ENCODE data around the gene NEK10. TPM values are rescaled to one million over a fixed set of nuclear protein-coding genes. Genes with fewer than 3 reads are reported as not detected.
"Not testable (repeated sequence)": the region's sequence is repeated elsewhere in the genome, so short reads cannot be mapped to it uniquely, and the experiment has no call there.

NEK10 gene
- total RNA-seq, 1 donor from 2014 or later: 1.3 TPM

GRCh38 chr3:27317096-27317495, 52.1 kb downstream of the NEK10 start:
- DNase-seq (ENCODE audit: low read depth in 2 of 2): no peak

DNA sequence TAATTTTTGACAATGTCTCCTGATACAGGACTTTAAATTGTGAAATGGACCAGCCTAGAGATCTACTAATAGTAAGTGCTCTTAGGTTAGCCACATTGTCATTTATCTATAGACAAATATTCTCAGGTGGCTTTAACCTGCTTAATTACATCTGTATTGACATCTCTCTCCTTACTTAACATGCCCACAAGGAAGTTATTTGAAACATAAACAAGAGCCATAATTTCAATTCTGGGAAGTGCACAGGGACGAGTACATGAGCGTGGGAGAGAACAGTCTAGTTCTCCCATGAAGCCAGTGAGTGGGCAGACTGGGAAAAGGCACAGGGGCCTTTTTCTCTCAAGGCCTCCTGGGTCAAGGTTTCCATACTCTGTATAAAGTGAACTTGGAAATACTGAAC, 54.2 kb downstream of the NEK10 start:
- no peak for DNase-seq (ENCODE audit: low read depth in 2 of 2)

- peak; percentile 54 to 76 for DNase-seq (ENCODE audit: low read depth in 2 of 2)
These were observed 57.0 kb downstream of the NEK10 start for GRCh38 chr3:27312044-27312668.

DNA sequence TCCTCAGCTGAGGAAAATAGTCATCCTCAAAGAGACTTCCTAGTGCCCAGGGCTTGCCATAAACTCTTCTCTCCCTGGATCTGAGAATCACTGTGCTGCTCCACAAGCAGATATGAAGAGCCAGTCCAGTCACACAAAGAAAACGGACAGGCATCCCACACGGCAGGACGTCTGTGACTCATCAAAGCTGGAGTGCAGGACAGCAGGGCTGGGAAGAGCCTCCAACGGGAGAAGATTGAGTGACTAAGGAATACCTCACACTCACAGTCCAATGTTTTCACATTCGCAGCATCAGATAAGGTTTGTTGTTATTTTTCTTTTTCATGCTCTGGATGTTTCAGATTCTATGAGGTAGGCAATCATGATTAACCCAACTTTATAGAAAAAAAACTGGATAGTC, 57.8 kb downstream of the NEK10 start:
- peak in 1 of 2 donors; percentile 86 for DNase-seq (ENCODE audit: low read depth in 2 of 2)

DNA sequence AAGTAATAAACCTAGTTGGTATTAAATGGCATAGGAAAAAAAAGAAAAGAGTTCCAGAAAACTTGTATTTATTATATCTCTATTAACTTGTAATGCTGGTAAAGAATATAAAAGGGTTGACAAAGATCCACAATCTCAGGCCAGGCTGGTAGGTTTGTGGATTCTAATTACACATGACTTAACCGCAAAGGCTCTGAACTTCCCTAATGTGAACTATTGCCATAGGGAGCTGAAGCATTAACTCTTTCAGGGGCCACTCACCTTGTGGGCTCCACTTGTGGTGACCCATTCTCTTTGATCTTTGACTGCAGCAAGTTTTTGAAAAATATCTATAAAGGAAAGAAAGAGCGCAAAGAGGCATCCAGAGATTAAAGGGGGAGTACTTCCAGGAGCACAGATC, 58.5 kb downstream of the NEK10 start:
- DNase-seq (ENCODE audit: low read depth in 2 of 2): no peak

DNA sequence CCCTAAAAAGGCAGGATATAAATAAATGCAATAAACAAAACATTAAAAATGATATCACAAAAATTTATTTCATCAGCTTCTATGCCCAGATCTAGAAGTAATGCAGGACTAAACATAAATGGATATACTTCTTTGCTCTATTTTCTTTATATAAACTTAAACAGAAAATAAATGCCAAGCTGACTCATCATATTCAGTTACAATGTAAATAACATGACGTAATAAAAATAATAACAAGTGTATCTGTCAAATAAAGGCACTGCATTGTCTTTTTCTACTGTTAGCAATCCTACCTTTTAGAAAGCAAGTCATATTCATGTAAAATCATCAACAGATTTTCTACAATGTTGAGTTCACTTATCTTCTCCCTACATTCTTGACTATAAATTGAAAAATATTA, 61.6 kb downstream of the NEK10 start:
- DNase-seq (ENCODE audit: low read depth in 2 of 2): no peak

DNA sequence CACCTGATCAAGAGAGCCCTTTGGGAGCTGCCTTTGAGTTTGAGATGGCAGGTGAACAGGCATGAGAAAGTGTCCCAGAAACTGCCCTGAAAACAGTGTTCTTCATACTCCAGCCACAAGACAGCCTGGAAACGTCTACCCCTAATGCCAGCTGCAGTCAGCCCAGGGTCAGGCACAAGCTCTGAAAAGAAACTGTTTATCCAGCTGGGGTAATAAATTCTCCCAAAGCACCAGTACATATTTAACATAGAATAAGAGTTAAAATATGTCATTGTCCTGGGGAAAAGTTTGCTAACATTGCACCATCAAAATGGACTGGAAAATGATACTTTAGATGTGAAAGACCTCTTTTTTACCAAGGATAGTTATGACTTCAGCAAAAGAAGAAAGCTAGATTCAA, 66.3 kb downstream of the NEK10 start:
- DNase-seq (ENCODE audit: low read depth in 2 of 2): no peak

DNA sequence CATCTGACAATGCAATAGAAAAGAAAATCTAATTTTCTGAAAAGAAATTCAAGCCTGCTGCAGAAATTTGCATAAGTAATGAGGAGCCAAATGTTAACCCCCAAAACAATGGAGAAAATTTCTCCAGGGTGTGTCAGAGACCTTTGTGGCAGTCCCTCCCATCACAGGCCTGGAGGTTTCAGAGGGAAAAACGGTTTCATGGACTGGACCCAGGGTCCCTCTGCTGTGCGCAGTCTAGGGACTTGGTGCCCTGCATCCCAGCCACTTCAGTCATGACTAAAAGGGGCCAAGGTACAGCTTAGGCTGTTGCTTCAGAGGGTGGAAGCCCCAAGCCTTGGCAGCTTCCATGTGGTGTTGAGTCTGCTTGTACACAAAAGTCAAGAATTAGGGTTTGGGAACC, 70.2 kb downstream of the NEK10 start:
- DNase-seq (ENCODE audit: low read depth in 2 of 2): not testable (repeated sequence)

DNA sequence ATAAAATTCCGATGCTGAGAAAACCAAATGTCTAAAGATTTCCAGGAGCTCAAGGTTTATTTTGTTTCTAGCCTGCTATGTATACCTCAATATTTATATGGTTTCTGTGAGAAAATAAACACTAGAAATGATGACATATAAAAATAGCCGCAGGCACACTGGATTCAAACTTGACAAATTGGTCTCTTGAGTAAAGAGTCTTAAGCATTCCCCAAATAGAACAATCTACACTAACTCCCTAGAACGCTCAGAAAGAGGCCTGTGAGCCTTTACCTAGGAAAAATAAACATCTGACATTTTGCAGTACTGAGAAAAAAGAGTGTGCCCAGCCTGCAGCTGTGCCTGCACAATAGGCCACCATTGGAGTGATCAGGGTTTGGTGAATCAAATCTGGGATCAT, 75.2 kb downstream of the NEK10 start:
- no peak for DNase-seq (ENCODE audit: low read depth in 2 of 2)

GRCh38 chr3:27290760-27291159, 78.4 kb downstream of the NEK10 start:
- DNase-seq (ENCODE audit: low read depth in 2 of 2): no peak

GRCh38 chr3:27289769-27290413, 79.3 kb downstream of the NEK10 start:
- DNase-seq (ENCODE audit: low read depth in 2 of 2): no peak

DNA sequence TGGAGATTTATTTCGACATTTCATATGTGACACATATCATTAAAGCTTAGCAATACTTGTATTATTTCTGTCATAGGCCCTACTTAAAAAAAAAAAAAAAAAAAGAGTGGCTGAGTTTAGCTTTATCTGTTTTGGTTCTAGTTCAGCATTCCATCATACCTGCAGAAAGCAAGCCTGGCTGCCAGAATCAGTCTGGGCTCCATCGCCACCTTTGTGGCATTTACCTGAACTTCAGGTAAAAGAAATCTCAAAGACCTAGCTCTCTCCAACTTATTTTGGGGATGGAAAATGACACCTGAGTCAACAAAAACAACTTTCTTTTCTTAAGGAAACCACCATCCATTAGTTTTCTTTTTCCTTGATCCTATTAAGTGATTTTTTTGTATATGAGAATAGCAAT, 82.1 kb downstream of the NEK10 start:
- DNase-seq (ENCODE audit: low read depth in 2 of 2): no peak

DNA sequence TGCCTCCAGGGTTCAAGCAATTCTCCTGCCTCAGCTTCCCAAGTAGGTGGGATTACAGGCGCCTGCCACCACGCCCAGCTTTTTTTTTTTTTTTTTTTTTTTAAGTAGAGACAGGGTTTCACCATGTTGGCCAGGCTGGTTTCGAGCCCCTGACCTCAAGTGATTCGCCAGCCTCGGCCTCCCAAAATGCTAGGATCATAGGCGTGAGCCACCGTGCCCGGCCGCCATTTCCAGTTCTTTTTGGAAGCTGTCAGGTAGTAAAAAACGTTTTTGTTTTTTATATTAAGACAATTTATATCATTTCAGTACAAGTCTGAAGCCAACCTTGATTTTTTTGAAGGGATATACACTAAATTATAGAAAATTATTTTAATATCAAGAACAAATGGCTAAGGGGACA, 82.7 kb downstream of the NEK10 start:
- not testable (repeated sequence) for DNase-seq (ENCODE audit: low read depth in 2 of 2)

DNA sequence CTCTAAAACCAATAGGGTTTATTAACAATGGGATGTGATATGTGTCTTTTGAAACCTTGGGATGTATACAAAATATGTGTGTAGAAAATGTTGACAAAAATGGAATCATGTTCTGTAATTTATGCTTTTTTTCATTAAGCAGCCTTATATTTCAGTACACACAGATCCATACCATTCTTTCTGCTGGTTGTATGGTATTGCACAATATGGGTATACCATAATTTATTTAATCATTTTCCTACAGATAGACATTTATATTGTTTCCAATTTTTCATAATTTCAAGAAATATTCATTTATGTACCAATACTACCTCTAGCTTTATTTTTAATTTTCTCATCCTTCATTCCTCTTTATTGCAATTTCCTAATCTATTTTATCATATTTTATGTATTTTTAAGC, 83.5 kb downstream of the NEK10 start:
- no peak for DNase-seq (ENCODE audit: low read depth in 2 of 2)

- no peak for DNase-seq (ENCODE audit: low read depth in 2 of 2)
These were observed 87.5 kb downstream of the NEK10 start for GRCh38 chr3:27281671-27282150.

DNA sequence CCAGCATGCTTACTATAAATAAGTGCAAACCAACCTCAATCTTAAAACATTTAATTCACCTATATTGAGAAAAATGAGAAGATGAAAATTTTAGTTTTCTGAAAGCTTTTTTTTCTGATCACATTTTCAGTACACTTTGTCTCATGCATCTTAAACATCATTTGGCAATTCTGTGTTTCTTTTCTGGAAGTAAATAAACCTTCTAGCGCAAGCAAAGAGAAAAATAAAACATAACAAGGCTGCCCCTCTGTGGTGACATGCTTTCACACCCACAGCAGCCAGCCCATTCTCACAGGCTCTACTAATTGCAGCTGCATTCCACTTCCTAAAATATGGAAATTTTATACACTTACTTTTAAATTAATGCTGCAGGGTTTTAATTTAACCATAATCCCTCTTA, 90.1 kb downstream of the NEK10 start:
- DNase-seq (ENCODE audit: low read depth in 2 of 2): peak in 1 of 2 donors; percentile 10

DNA sequence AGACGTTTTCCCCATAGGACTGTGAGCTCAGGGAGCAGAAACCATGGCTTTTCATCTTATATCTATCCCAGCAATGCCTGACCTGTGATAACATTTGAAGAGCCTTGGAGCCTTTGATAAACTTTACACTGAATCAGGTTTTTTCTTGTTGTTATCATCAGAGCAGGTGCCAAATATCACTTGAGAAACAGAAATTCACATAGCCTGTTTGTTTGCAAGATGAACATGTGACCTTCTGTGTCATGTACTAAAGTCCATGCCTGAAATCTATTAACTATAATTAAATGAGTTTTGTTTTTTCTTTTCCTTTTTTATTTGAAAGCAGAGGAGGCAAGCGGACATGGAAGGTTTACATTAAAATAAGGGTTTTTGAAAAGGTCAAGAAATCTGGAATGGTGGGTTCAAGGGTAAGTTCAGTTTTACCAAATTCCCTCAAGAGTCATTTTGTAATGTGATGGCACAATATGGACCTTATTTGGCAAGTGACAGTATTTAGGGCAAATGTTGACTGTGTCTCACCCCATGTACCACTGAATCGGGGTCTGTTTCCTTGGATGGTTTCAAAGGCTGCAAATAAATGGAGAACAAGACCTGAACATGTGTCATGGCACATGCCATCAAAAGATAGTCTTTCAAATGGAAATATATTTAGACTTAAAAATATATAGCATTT, 90.7 kb downstream of the NEK10 start:
- no peak for DNase-seq (ENCODE audit: low read depth in 2 of 2)

GRCh38 chr3:27275441-27275990, 93.7 kb downstream of the NEK10 start:
- DNase-seq (ENCODE audit: low read depth in 2 of 2): no peak

- no peak for DNase-seq (ENCODE audit: low read depth in 2 of 2)
These were observed 97.3 kb downstream of the NEK10 start for GRCh38 chr3:27271890-27272289.

- no peak for DNase-seq (ENCODE audit: low read depth in 2 of 2)
These were observed 114.3 kb downstream of the NEK10 start for GRCh38 chr3:27254896-27255295.

GRCh38 chr3:27253831-27254230, 115.4 kb downstream of the NEK10 start:
- DNase-seq (ENCODE audit: low read depth in 2 of 2): peak; percentile 4 to 55

DNA sequence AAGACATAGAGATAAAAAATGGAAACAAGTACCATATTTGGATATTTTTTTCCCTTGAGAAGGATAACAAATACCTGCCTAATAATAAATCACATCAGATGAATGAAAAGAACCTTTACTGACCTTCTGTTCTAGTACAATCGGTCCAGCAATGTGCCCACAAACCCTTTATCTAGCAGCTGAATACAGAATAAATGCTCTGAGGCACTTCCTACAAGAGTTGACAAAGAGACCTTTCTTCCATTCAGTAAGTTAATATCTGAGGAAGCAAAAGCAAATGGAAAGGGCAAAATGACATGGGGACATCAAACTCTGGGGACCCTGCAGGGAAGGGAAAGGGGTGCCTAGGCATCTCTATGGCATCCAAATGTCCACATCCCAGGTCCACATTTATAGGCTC, 115.8 kb downstream of the NEK10 start:
- no peak for DNase-seq (ENCODE audit: low read depth in 2 of 2)

DNA sequence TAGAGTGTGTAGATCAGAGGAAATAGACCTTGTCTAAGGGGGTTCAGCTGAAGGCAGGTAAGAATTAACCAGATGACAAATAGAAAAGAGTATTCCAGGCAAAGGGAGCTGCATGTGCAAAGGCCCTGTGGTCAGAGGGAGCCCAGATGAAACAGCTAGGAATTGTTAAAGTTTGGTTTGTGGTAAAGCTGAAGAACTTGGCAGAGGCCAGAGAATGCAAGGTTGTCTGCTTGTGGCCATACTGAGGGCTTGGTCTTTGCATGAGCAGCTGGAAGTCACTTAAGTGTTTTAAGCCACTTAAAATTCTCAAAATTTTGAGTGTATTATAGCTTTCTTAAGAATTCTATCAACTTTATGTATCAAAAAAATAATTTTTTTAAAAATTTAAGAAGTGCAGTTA, 116.5 kb downstream of the NEK10 start:
- no peak for DNase-seq (ENCODE audit: low read depth in 2 of 2)

All from dermis microvascular lymphatic vessel endothelial cell (primary cell).